NK-92 treated with Interleukin-12 subunit alpha and Interleukin-12 subunit beta, amount 100 ng/mL, for 24 hours (cell line): ENCODE results near the gene TBXT.

ENCODE experiments used
- DNase-seq: peaks from one replicate; lab custom pipeline; 2025; lab: John Stamatoyannopoulos, UW

The TBXT gene

GRCh38 chr6:166115609-166116008, 52.0 kb downstream of the TBXT start:
- no peak for DNase-seq

GRCh38 chr6:166112580-166112979, 55.1 kb downstream of the TBXT start:
- no peak for DNase-seq

DNA sequence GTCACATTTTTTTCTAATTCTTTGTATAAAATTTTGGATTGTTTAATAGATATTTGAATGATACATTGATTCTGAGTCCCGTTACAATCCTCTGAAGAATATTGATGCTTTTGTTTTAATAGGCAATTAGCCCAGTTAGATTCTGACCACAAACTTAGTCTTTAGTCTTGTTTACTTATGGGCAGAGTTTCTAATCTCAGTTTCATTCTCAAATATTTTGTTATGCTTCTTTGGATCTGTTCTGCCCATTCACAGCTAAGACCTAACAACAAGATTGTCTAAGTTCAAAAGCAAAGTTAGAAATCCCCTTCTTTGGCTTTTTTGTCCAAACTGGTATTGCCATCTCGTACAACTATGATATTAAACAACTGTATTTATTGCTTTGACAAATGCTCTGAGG, 58.0 kb downstream of the TBXT start:
- DNase-seq, result no peak
